Lower leg skin (tissue), 3 donors: ENCODE data around the gene MCF2L2.

ENCODE experiments used
- POLR2A ChIP-seq, 2 donors: fragments of 450-650 bp; IDR thresholded peaks; one replicate each; pipeline ENCODE4 v1.6.1; 2016 to 2017; ENCODE audit warnings: antibody characterized with exemption in 2 of 2, mild to moderate bottlenecking in 1 of 2, moderate library complexity in 1 of 2
- TF ChIP-seq, protein P1 (sequence below), 3 donors: fragments of 450-650 bp; IDR thresholded peaks; one replicate each; pipeline ENCODE4 v1.5.1; 2016; ENCODE audit warnings: antibody characterized with exemption in 3 of 3, mild to moderate bottlenecking in 3 of 3, moderate library complexity in 2 of 3

DNA sequence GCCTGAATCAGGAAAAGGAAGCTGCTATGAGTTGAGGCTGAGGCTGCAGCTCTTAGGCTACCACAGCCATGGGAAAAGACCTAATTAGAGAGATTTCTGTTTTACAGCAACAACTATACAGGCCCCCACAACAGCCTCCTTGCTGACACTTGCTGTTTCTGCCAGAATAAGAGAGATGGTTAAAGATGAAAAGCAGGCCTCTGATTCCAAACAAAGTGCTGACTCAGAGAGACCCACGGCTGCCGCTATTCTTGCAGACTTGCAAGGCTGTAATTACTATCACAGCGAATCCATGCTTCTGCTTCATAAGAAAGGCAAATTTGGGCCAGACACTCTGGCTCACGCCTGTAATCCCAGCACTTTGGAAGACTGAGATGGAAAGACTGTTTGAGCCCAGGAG lies 41.8 kb downstream of the MCF2L2 start:
- no peak for TF ChIP-seq POLR2A (IDR thresholded peaks at IDR 0.05)
- TF ChIP-seq, protein P1, sequence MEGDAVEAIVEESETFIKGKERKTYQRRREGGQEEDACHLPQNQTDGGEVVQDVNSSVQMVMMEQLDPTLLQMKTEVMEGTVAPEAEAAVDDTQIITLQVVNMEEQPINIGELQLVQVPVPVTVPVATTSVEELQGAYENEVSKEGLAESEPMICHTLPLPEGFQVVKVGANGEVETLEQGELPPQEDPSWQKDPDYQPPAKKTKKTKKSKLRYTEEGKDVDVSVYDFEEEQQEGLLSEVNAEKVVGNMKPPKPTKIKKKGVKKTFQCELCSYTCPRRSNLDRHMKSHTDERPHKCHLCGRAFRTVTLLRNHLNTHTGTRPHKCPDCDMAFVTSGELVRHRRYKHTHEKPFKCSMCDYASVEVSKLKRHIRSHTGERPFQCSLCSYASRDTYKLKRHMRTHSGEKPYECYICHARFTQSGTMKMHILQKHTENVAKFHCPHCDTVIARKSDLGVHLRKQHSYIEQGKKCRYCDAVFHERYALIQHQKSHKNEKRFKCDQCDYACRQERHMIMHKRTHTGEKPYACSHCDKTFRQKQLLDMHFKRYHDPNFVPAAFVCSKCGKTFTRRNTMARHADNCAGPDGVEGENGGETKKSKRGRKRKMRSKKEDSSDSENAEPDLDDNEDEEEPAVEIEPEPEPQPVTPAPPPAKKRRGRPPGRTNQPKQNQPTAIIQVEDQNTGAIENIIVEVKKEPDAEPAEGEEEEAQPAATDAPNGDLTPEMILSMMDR (IDR thresholded peaks at IDR 0.05) = no peak
